ENCODE measurements around the gene RSF1. TPM values are rescaled to one million over a fixed set of nuclear protein-coding genes. Genes with fewer than 3 reads are reported as not detected.

The RSF1 gene
- total and polyA plus RNA-seq, 8 donors: 49.3 to 94.8 (median 73.7) TPM

DNA sequence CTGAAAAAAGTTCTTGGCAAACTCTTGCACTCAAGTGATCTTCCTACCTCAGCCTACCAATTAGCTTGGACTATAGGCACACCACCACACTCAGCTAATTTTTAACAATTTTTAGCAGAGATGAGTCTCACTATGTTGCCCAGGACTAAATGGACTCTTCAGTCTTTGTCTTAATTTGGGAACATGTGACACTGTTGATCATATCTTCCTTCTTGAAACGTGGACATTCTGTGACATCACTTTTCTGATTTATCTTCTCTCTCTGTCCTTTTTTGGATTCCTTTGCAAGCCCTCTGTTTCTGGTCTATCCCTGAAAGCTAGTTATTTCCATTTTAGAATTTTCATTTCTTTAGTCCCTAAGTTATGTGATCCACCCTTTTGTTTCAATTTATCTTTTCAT, 42.0 kb downstream of the RSF1 start:
- H3K27ac ChIP-seq: no peak overlapping the region
- no peak overlapping the region for H3K4me3 ChIP-seq
- ATAC-seq (no peak), DNase-seq (no peak)
- intact Hi-C loops (cut with DNase I): no loop called here
- TF ChIP-seq, protein P1, sequence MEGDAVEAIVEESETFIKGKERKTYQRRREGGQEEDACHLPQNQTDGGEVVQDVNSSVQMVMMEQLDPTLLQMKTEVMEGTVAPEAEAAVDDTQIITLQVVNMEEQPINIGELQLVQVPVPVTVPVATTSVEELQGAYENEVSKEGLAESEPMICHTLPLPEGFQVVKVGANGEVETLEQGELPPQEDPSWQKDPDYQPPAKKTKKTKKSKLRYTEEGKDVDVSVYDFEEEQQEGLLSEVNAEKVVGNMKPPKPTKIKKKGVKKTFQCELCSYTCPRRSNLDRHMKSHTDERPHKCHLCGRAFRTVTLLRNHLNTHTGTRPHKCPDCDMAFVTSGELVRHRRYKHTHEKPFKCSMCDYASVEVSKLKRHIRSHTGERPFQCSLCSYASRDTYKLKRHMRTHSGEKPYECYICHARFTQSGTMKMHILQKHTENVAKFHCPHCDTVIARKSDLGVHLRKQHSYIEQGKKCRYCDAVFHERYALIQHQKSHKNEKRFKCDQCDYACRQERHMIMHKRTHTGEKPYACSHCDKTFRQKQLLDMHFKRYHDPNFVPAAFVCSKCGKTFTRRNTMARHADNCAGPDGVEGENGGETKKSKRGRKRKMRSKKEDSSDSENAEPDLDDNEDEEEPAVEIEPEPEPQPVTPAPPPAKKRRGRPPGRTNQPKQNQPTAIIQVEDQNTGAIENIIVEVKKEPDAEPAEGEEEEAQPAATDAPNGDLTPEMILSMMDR (IDR thresholded peaks at IDR 0.05): no peak
- H3K9me3 ChIP-seq: no peaks in the 10 kb centered on the region
- H3K36me3 ChIP-seq: no peaks in the 10 kb centered on the region
- no peaks in the 10 kb centered on the region for H3K27me3 ChIP-seq
- peaks cover 0 to 5% of the 10 kb centered on the region in 2 donors for H3K4me1 ChIP-seq

DNA sequence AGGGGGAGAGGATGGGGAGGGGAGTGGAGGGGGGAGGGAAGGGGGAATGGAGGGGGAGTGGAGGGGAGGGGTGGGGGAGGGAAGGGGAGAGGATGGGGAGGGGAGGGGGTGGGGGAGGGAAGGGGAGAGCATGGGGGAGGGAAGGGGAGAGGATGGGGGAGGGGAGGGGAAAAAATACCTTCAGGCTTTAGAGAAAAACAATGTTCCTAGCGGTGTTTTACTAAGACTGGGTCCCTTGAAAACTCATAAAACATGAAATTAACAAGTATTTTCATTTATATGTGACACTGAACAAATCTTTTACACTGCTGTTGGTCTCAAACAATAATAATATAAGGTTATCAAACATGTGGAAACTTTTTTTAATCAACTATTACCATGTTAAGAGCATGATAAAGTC, 42.4 kb downstream of the RSF1 start:
- no peak for ATAC-seq
- TF ChIP-seq, protein P1 (IDR thresholded peaks at IDR 0.05): no peak
- H3K9me3 ChIP-seq: no peaks in the 10 kb centered on the region
- H3K36me3 ChIP-seq: no peaks in the 10 kb centered on the region
- no peak overlapping the region for H3K27ac ChIP-seq
- intact Hi-C loops (cut with DNase I): no loop called here
- no peak for DNase-seq
- H3K4me1 ChIP-seq: peaks cover 0 to 2% of the 10 kb centered on the region in 2 donors
- H3K27me3 ChIP-seq: no peaks in the 10 kb centered on the region
- no peak overlapping the region for H3K4me3 ChIP-seq

DNA sequence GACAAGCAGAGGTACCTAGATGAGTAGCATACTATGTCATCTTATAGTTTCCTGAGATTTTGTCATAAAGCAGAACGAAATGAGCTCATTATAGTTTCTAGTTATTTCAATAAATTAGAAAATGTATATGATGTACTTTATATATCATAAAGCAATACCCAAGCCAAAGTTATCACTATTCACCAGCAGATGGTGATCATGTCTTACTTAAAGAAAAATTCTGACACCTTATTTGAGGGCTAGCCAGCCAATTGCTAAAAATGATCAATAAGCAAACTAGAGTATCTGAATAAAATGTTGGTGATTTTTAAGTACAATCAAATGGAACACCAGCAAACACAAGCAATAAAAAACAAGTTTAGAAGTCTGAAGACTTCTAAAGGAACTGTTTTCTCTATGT, 44.1 kb downstream of the RSF1 start:
- ATAC-seq: no peak
- H3K27ac ChIP-seq: no peak overlapping the region
- TF ChIP-seq, protein P1 (IDR thresholded peaks at IDR 0.05): peak in 1 of 2 donors; percentile 17
- H3K27me3 ChIP-seq: no peaks in the 10 kb centered on the region
- no peak for DNase-seq
- H3K9me3 ChIP-seq: no peaks in the 10 kb centered on the region
- peaks cover under 1 to 5% of the 10 kb centered on the region in 2 donors for H3K4me1 ChIP-seq
- H3K4me3 ChIP-seq: no peak overlapping the region
- intact Hi-C loops (cut with DNase I): no loop called here
- no peaks in the 10 kb centered on the region for H3K36me3 ChIP-seq

DNA sequence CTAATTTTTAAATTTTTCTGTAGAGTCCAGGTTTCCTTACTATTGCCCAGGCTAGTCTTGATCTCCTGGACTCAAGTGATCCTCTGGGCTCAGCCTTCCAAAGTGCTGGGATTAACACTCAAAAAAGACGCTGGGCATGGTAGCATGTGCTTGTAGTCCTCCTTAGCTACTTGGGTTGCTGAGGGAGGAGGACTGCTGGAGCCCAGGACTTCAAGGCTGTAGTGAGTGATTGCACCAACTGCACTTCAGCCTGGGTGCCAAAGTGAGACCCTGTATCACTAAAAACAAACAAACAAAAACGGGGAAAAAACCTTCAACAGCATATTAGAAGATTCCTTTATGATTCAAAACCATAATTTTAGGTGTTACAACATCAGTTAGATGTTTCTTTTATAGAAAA, 44.6 kb downstream of the RSF1 start:
- Histone ChIP-seq H3K27me3 (no peaks in the 10 kb centered on the region), H3K9me3 (no peaks in the 10 kb centered on the region), H3K4me1 (peaks cover 5 to 10% of the 10 kb centered on the region in 2 donors), H3K4me3 (no peak overlapping the region), H3K36me3 (no peaks in the 10 kb centered on the region), H3K27ac (no peak overlapping the region)
- DNase-seq: no peak
- no peak for ATAC-seq
- TF ChIP-seq, protein P1 (IDR thresholded peaks at IDR 0.05): no peak
- intact Hi-C loops (cut with DNase I): no loop called here

DNA sequence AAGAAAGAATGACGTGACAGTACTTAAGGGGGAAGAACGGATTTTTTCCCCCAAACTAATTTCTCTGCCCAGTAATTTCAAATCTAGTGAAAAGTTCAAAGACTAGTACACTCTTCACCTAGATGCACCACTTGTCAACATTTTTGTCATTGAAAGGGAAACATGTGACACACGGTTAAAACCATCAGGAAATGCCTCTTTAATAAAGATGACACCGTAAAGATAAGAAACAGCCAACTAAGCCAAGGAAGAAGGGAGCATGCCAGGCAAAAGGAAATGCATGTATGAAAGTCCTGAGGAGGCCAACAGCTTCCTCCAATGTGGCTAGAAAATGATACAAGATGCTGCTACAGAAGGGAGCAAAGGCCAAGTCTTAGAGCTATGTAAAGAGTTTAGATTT, 49.4 kb downstream of the RSF1 start:
- peaks cover 5 to 10% of the 10 kb centered on the region in 2 donors for H3K4me1 ChIP-seq
- ATAC-seq: no peak
- intact Hi-C loops (cut with DNase I): no loop called here
- TF ChIP-seq, protein P1 (IDR thresholded peaks at IDR 0.05): no peak
- H3K9me3 ChIP-seq: no peaks in the 10 kb centered on the region
- no peaks in the 10 kb centered on the region for H3K27me3 ChIP-seq
- no peak overlapping the region for H3K27ac ChIP-seq
- DNase-seq: no peak
- H3K36me3 ChIP-seq: no peaks in the 10 kb centered on the region
- H3K4me3 ChIP-seq: no peak overlapping the region
